WTC11 (cell line): ENCODE measurements around the gene AP1G2. TPM values are rescaled to one million over a fixed set of nuclear protein-coding genes. Genes with fewer than 3 reads are reported as not detected.

Source experiments
- ATAC-seq: fragments of 200-7000 bp; cut with Tn5 transposase; 2 replicates; pipeline ENCODE4 v1.10.0; 2021; ENCODE audit warnings: mild to moderate bottlenecking, moderate library complexity
- CTCF ChIA-PET: fragments of 300-600 bp; sonication (Branson Sonifier 250); formaldehyde crosslinking; loops from one replicate; lab custom pipeline; 2021; ENCODE audit warnings: antibody characterized with exemption; lab: Charles Lee
- POLR2A ChIA-PET: fragments of 350-600 bp; sonication (Branson Sonifier 250); formaldehyde crosslinking; loops from one replicate; lab custom pipeline; 2021; ENCODE audit warnings: antibody characterized with exemption; lab: Charles Lee
- DNase-seq: peaks from one replicate; pipeline ENCODE4 v3.0.0; 2021; ENCODE audit warnings: low spot score
- H3K27ac Mint-ChIP-seq: 2 replicates; pipeline ENCODE4 v1.8.0; 2021; ENCODE audit warnings: mixed read lengths
- H3K27me3 Mint-ChIP-seq: 2 replicates; pipeline ENCODE4 v1.8.0; 2021; ENCODE audit warnings: low read depth, mild to moderate bottlenecking, moderate library complexity, mixed read lengths
- H3K36me3 Mint-ChIP-seq: 2 replicates; pipeline ENCODE4 v1.8.0; 2021; ENCODE audit warnings: mixed read lengths
- H3K4me1 Mint-ChIP-seq: 2 replicates; pipeline ENCODE4 v1.8.0; 2022; ENCODE audit warnings: mixed read lengths
- H3K4me3 Mint-ChIP-seq: 2 replicates; pipeline ENCODE4 v1.8.0; 2021; ENCODE audit warnings: mild to moderate bottlenecking, moderate library complexity, mixed read lengths
- H3K9me3 Mint-ChIP-seq: 2 replicates; pipeline ENCODE4 v1.8.0; 2021; ENCODE audit warnings: mixed read lengths
- E2F4 ChIP-seq: sonication (generic); formaldehyde crosslinking; IDR thresholded peaks from 2 replicates; pipeline ENCODE4 v1.8.1; 2022; ENCODE audit warnings: low read depth, mild to moderate bottlenecking, moderate library complexity, missing genetic modification reagents, borderline replicate concordance
- EMX1 ChIP-seq: fragments of 250-450 bp; sonication (Bioruptor Pico); IDR thresholded peaks from 2 replicates; pipeline ENCODE4 v1.8.0; 2021; ENCODE audit warnings: mild to moderate bottlenecking
- FOXP1 ChIP-seq: sonication (generic); formaldehyde crosslinking; IDR thresholded peaks from 2 replicates; pipeline ENCODE4 v1.8.0; 2022; ENCODE audit warnings: missing genetic modification reagents, mild to moderate bottlenecking, moderate library complexity, borderline replicate concordance
- KAT7 ChIP-seq: sonication (generic); formaldehyde crosslinking; IDR thresholded peaks from 2 replicates; pipeline ENCODE4 v1.8.1; 2023; ENCODE audit warnings: missing genetic modification reagents, mild to moderate bottlenecking, borderline replicate concordance
- SMAD3 ChIP-seq: sonication (generic); formaldehyde crosslinking; IDR thresholded peaks from 2 replicates; pipeline ENCODE4 v1.8.0; 2022; ENCODE audit warnings: missing genetic modification reagents, mild to moderate bottlenecking, borderline replicate concordance
- ZNF219 ChIP-seq: sonication (generic); formaldehyde crosslinking; IDR thresholded peaks from 2 replicates; pipeline ENCODE4 v1.8.0; 2023; ENCODE audit warnings: missing genetic modification reagents, mild to moderate bottlenecking, borderline replicate concordance
- ZNF232 ChIP-seq: sonication (generic); formaldehyde crosslinking; IDR thresholded peaks from 2 replicates; pipeline ENCODE4 v1.8.0; 2022; ENCODE audit warnings: mild to moderate bottlenecking, missing genetic modification reagents
- ZNF425 ChIP-seq: fragments of 250-450 bp; sonication (Bioruptor Pico); conservative IDR thresholded peaks from 2 replicates; pipeline ENCODE4 v1.9.0; 2021; ENCODE audit warnings: mild to moderate bottlenecking
- ZNF532 ChIP-seq: fragments of 250-450 bp; sonication (Bioruptor Pico); IDR thresholded peaks from 2 replicates; pipeline ENCODE4 v1.9.0; 2021; ENCODE audit warnings: mild to moderate bottlenecking, borderline replicate concordance
- ZNF671 ChIP-seq: fragments of 250-450 bp; sonication (Bioruptor Pico); IDR thresholded peaks from 2 replicates; pipeline ENCODE4 v1.8.0; 2021; ENCODE audit warnings: mild to moderate bottlenecking
- total RNA-seq: library from RNA; stranded (reverse); gene quantifications from 3 replicates; pipeline ENCODE4 v1.2.3, GENCODE V29; 2021
- TF ChIP-seq, protein P1 (sequence below): sonication (generic); formaldehyde crosslinking; IDR thresholded peaks from 2 replicates; pipeline ENCODE4 v1.8.0; 2023; ENCODE audit warnings: missing genetic modification reagents, mild to moderate bottlenecking, borderline replicate concordance
- TF ChIP-seq, protein P2 (sequence below): sonication (generic); formaldehyde crosslinking; IDR thresholded peaks from 2 replicates; pipeline ENCODE4 v1.8.1; 2023; ENCODE audit warnings: mild to moderate bottlenecking, missing genetic modification reagents

Gene AP1G2
- total RNA-seq, 1 experiment from 2014 or later: 122 TPM

DNA sequence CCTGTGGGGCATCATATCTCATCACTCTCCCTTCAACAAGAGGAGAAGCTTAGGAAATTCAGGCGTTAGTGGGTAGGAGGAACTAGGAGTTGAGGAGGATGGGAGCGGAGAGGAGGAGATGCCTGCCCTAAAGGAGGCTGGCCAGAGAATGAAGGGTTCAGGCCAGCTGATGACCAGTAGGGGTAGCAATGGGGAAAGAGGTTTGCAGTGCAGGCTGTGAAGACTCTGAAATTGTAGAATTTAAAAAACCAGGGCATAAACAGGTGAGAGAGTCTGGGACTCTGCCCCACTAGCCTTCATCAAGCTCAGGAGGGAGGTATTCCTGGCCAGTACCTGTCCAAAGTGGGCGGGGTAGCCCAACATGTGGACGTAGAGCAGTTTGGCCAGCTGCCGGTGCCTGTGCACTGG lies 809 bp downstream of the AP1G2 start:
- Mint-ChIP-seq H3K27me3 (no peaks in the 10 kb centered on the region; the same call in 1 of the 2 replicates), H3K36me3 (peaks cover 16% of the 10 kb centered on the region)
- DNase-seq: no peak
- ChIA-PET CTCF (interaction anchor here (0.7 to 2.2 kb wide), 10 partner anchors 9 to 628 kb away, joined by 3 to 11 read pairs (median 6); partner anchors contain the start of gene TM9SF1), POLR2A (interaction anchor here (0.6 to 1.5 kb wide), 7 partner anchors 8 to 502 kb away, joined by 3 to 6 read pairs (median 4); partner anchors contain the start of gene JPH4)
- TF ChIP-seq ZNF532 (no peak), KAT7 (CRISPR knock-in tag) (no peak), ZNF219 (CRISPR knock-in tag) (no peak), E2F4 (CRISPR knock-in tag) (no peak), EMX1 (CRISPR knock-in tag) (no peak), ZNF425 (no peak), FOXP1 (no peak), SMAD3 (CRISPR knock-in tag) (no peak), ZNF232 (CRISPR knock-in tag) (no peak), ZNF671 (CRISPR knock-in tag) (no peak)
- TF ChIP-seq, protein P1, sequence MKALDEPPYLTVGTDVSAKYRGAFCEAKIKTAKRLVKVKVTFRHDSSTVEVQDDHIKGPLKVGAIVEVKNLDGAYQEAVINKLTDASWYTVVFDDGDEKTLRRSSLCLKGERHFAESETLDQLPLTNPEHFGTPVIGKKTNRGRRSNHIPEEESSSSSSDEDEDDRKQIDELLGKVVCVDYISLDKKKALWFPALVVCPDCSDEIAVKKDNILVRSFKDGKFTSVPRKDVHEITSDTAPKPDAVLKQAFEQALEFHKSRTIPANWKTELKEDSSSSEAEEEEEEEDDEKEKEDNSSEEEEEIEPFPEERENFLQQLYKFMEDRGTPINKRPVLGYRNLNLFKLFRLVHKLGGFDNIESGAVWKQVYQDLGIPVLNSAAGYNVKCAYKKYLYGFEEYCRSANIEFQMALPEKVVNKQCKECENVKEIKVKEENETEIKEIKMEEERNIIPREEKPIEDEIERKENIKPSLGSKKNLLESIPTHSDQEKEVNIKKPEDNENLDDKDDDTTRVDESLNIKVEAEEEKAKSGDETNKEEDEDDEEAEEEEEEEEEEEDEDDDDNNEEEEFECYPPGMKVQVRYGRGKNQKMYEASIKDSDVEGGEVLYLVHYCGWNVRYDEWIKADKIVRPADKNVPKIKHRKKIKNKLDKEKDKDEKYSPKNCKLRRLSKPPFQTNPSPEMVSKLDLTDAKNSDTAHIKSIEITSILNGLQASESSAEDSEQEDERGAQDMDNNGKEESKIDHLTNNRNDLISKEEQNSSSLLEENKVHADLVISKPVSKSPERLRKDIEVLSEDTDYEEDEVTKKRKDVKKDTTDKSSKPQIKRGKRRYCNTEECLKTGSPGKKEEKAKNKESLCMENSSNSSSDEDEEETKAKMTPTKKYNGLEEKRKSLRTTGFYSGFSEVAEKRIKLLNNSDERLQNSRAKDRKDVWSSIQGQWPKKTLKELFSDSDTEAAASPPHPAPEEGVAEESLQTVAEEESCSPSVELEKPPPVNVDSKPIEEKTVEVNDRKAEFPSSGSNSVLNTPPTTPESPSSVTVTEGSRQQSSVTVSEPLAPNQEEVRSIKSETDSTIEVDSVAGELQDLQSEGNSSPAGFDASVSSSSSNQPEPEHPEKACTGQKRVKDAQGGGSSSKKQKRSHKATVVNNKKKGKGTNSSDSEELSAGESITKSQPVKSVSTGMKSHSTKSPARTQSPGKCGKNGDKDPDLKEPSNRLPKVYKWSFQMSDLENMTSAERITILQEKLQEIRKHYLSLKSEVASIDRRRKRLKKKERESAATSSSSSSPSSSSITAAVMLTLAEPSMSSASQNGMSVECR (CRISPR knock-in tag): no peak
- TF ChIP-seq, protein P2, sequence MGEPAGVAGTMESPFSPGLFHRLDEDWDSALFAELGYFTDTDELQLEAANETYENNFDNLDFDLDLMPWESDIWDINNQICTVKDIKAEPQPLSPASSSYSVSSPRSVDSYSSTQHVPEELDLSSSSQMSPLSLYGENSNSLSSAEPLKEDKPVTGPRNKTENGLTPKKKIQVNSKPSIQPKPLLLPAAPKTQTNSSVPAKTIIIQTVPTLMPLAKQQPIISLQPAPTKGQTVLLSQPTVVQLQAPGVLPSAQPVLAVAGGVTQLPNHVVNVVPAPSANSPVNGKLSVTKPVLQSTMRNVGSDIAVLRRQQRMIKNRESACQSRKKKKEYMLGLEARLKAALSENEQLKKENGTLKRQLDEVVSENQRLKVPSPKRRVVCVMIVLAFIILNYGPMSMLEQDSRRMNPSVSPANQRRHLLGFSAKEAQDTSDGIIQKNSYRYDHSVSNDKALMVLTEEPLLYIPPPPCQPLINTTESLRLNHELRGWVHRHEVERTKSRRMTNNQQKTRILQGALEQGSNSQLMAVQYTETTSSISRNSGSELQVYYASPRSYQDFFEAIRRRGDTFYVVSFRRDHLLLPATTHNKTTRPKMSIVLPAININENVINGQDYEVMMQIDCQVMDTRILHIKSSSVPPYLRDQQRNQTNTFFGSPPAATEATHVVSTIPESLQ (CRISPR knock-in tag): no peak
- TF ChIP-seq, all 79 proteins: peak for 0
- Mint-ChIP-seq H3K4me3 (peak overlapping the region; percentile 98), H3K27ac (no peak overlapping the region), H3K9me3 (no peaks in the 10 kb centered on the region), H3K4me1 (peaks cover 36% of the 10 kb centered on the region)
- ATAC-seq: no peak; the same call in 1 of the 2 replicates
